Stromal cell of bone marrow (primary cell): ENCODE measurements around the gene NPAS2.
A peak's percentile ranks its signal among the peaks of the same experiment; 100 is the strongest.

ENCODE experiments used
- DNase-seq: peaks from one replicate; pipeline ENCODE4 v3.0.0-alpha.2; 2012; ENCODE audit warnings: low read depth

The NPAS2 gene

GRCh38 chr2:100819370-100820272 is at the start of gene NPAS2:
Gene NPAS2, plus strand, starts transcription at chr2:100820139. Its CDS starts 84,616 bp downstream, at chr2:100904755.
- DNase-seq, result no peak

GRCh38 chr2:100771125-100771524 is 48.8 kb upstream of the NPAS2 start:
- DNase-seq, result no peak

GRCh38 chr2:100773538-100773937 is 46.4 kb upstream of the NPAS2 start:
- DNase-seq, result no peak

GRCh38 chr2:100776445-100776844 is 43.5 kb upstream of the NPAS2 start:
- no peak for DNase-seq

- no peak for DNase-seq
Measured at GRCh38 chr2:100778637-100779450, 41.1 kb upstream of the NPAS2 start.

GRCh38 chr2:100779908-100780202 is 40.1 kb upstream of the NPAS2 start:
- no peak for DNase-seq

GRCh38 chr2:100780203-100781008 is 39.5 kb upstream of the NPAS2 start:
- no peak for DNase-seq

GRCh38 chr2:100781009-100781325 is 39.0 kb upstream of the NPAS2 start:
- DNase-seq, result no peak

GRCh38 chr2:100781523-100782379 is 38.2 kb upstream of the NPAS2 start:
- DNase-seq, result no peak

- DNase-seq, result no peak
Measured at GRCh38 chr2:100782380-100782878, 37.5 kb upstream of the NPAS2 start.

GRCh38 chr2:100783987-100784386 is 36.0 kb upstream of the NPAS2 start:
- no peak for DNase-seq

GRCh38 chr2:100784681-100785080 is 35.3 kb upstream of the NPAS2 start:
- no peak for DNase-seq

GRCh38 chr2:100785626-100786296 is 34.2 kb upstream of the NPAS2 start:
- no peak for DNase-seq

GRCh38 chr2:100786297-100786658 is 33.7 kb upstream of the NPAS2 start:
- DNase-seq, result peak; percentile 75

GRCh38 chr2:100786985-100787384 is 33.0 kb upstream of the NPAS2 start:
- no peak for DNase-seq

GRCh38 chr2:100789361-100789760 is 30.6 kb upstream of the NPAS2 start:
- DNase-seq, result no peak

GRCh38 chr2:100791294-100791935 is 28.5 kb upstream of the NPAS2 start:
- DNase-seq, result no peak

GRCh38 chr2:100791936-100792308 is 28.0 kb upstream of the NPAS2 start:
- no peak for DNase-seq

GRCh38 chr2:100793220-100793619 is 26.7 kb upstream of the NPAS2 start:
- no peak for DNase-seq

GRCh38 chr2:100793982-100794381 is 26.0 kb upstream of the NPAS2 start:
- no peak for DNase-seq
